ENCODE results near the gene CFAP298. TPM values are rescaled to one million over a fixed set of nuclear protein-coding genes. Genes with fewer than 3 reads are reported as not detected.

CFAP298 gene
- polyA plus RNA-seq, 1 donor from 2014 or later = 105 TPM

DNA sequence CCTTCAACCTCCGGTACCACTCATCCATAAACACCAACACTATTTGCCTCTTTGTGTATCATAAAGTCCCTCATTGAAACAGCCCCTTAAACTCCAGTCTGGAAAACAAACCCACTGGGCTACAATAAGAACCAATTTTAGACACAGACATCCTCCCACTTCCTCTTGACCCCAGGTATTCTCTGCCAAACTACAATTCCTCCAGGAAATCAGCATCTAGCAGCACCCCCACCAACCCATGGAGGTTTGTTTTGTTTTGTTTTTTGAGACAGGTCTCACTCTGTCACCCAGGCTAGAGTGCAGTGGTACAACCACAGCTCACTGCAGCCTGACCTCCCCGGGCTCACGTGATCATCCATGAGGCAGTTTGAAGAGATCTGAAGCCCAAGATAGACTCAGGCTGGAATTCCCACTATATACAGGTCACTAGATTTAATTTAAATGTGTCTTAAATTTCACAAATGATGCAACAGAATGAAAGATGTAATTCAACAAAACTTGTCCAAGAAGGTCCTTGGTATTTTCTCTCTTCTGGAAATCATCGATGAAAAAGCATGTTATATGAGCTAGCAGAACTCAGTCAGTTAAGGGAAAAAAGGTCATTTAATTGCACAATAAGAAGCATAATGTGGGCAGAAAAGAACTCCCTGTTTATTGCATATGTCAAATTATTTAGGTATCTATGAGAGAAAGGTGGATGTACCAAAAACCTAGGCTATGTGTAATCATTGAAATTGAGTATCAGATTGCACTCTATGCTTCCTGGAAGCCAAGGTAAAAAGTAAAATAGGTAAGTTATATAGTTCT is 57.1 kb downstream of the CFAP298 start:
- Histone ChIP-seq H3K9me3 (ENCODE audit: low read length) (no peaks in the 10 kb centered on the region), H3K79me2 (replicated peaks; ENCODE audit: insufficient read depth, low read length) (no peaks in the 10 kb centered on the region), H3K9me2 (ENCODE audit: insufficient read depth, low read length) (no peaks in the 10 kb centered on the region), H2AFZ (ENCODE audit: low read depth, low read length) (no peak overlapping the region), H3F3A (ENCODE audit: insufficient read depth, low read length, poor library complexity, severe bottlenecking) (no peaks in the 10 kb centered on the region), H4K20me1 (ENCODE audit: insufficient read depth) (no peaks in the 10 kb centered on the region), H3K27me3 (ENCODE audit: insufficient read depth, low read depth, low read length) (no peaks in the 10 kb centered on the region), H3K4me2 (ENCODE audit: low read length) (no peak overlapping the region), H3K4me3 (ENCODE audit: low read length) (no peak overlapping the region), H3K9ac (ENCODE audit: low read length) (no peak overlapping the region), H3K27ac (ENCODE audit: low read length) (no peak overlapping the region), H3K36me3 (ENCODE audit: insufficient read depth, low read length) (no peaks in the 10 kb centered on the region)
- TF ChIP-seq EP300 (conservative IDR thresholded peaks at IDR 0.05; ENCODE audit: poor library complexity, severe bottlenecking) = no peak

DNA sequence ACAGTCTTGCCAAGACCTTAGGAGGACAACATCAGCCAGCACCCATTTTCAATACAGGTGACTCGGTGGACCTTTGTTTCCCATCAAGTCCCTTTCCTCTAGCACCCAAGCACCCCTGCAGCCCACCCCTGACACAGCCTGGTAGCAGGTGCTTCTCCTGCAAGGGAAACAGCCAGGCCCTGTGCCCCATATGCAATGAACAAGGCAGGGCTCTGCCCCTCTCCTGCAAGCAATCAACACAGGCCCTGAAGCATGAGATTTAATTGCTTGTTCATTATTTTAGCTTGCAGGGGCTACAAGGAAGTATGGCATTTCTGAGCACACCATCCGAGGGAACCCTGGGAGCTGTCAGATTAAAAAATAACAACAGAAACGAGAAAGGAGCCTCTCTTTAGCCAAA is 62.3 kb downstream of the CFAP298 start:
- TF ChIP-seq SMC3 (conservative IDR thresholded peaks at IDR 0.05; ENCODE audit: poor library complexity) (no peak), EP300 (conservative IDR thresholded peaks at IDR 0.05; ENCODE audit: poor library complexity, severe bottlenecking) (no peak), EZH2 (IDR thresholded peaks at IDR 0.05; ENCODE audit: borderline replicate concordance, insufficient read depth, low read length, poor library complexity, severe bottlenecking) (no peak), RAD21 (conservative IDR thresholded peaks at IDR 0.05) (no peak), POLR2AphosphoS5 (IDR thresholded peaks at IDR 0.05) (no peak), TAF1 (IDR thresholded peaks at IDR 0.05; ENCODE audit: low read depth) (no peak), MXI1 (conservative IDR thresholded peaks at IDR 0.05; ENCODE audit: poor library complexity, severe bottlenecking) (no peak)
- TF ChIP-seq, protein P1, sequence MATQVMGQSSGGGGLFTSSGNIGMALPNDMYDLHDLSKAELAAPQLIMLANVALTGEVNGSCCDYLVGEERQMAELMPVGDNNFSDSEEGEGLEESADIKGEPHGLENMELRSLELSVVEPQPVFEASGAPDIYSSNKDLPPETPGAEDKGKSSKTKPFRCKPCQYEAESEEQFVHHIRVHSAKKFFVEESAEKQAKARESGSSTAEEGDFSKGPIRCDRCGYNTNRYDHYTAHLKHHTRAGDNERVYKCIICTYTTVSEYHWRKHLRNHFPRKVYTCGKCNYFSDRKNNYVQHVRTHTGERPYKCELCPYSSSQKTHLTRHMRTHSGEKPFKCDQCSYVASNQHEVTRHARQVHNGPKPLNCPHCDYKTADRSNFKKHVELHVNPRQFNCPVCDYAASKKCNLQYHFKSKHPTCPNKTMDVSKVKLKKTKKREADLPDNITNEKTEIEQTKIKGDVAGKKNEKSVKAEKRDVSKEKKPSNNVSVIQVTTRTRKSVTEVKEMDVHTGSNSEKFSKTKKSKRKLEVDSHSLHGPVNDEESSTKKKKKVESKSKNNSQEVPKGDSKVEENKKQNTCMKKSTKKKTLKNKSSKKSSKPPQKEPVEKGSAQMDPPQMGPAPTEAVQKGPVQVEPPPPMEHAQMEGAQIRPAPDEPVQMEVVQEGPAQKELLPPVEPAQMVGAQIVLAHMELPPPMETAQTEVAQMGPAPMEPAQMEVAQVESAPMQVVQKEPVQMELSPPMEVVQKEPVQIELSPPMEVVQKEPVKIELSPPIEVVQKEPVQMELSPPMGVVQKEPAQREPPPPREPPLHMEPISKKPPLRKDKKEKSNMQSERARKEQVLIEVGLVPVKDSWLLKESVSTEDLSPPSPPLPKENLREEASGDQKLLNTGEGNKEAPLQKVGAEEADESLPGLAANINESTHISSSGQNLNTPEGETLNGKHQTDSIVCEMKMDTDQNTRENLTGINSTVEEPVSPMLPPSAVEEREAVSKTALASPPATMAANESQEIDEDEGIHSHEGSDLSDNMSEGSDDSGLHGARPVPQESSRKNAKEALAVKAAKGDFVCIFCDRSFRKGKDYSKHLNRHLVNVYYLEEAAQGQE (IDR thresholded peaks at IDR 0.05; ENCODE audit: borderline replicate concordance) = no peak
- TF ChIP-seq, protein P2, sequence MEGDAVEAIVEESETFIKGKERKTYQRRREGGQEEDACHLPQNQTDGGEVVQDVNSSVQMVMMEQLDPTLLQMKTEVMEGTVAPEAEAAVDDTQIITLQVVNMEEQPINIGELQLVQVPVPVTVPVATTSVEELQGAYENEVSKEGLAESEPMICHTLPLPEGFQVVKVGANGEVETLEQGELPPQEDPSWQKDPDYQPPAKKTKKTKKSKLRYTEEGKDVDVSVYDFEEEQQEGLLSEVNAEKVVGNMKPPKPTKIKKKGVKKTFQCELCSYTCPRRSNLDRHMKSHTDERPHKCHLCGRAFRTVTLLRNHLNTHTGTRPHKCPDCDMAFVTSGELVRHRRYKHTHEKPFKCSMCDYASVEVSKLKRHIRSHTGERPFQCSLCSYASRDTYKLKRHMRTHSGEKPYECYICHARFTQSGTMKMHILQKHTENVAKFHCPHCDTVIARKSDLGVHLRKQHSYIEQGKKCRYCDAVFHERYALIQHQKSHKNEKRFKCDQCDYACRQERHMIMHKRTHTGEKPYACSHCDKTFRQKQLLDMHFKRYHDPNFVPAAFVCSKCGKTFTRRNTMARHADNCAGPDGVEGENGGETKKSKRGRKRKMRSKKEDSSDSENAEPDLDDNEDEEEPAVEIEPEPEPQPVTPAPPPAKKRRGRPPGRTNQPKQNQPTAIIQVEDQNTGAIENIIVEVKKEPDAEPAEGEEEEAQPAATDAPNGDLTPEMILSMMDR (IDR thresholded peaks at IDR 0.05; ENCODE audit: poor library complexity, severe bottlenecking) = no peak
- Histone ChIP-seq H3K27ac (ENCODE audit: low read length) (no peak overlapping the region), H3K9me3 (ENCODE audit: low read length) (no peaks in the 10 kb centered on the region), H2AFZ (ENCODE audit: low read depth, low read length) (no peak overlapping the region), H3K27me3 (ENCODE audit: insufficient read depth, low read depth, low read length) (no peaks in the 10 kb centered on the region), H3K79me2 (replicated peaks; ENCODE audit: insufficient read depth, low read length) (no peaks in the 10 kb centered on the region), H3K36me3 (ENCODE audit: insufficient read depth, low read length) (no peaks in the 10 kb centered on the region), H3K9ac (ENCODE audit: low read length) (no peak overlapping the region), H3K4me2 (ENCODE audit: low read length) (no peak overlapping the region), H3F3A (ENCODE audit: insufficient read depth, low read length, poor library complexity, severe bottlenecking) (no peaks in the 10 kb centered on the region), H4K20me1 (ENCODE audit: insufficient read depth) (no peaks in the 10 kb centered on the region), H3K9me2 (ENCODE audit: insufficient read depth, low read length) (no peaks in the 10 kb centered on the region), H3K4me3 (ENCODE audit: low read length) (no peak overlapping the region)
